NCI-H2029 (cell line): ENCODE data around the gene NSUN7.

ENCODE experiments used
- DNase-seq: peaks from one replicate; lab custom pipeline; 2025; lab: John Stamatoyannopoulos, UW

NSUN7 gene

DNA sequence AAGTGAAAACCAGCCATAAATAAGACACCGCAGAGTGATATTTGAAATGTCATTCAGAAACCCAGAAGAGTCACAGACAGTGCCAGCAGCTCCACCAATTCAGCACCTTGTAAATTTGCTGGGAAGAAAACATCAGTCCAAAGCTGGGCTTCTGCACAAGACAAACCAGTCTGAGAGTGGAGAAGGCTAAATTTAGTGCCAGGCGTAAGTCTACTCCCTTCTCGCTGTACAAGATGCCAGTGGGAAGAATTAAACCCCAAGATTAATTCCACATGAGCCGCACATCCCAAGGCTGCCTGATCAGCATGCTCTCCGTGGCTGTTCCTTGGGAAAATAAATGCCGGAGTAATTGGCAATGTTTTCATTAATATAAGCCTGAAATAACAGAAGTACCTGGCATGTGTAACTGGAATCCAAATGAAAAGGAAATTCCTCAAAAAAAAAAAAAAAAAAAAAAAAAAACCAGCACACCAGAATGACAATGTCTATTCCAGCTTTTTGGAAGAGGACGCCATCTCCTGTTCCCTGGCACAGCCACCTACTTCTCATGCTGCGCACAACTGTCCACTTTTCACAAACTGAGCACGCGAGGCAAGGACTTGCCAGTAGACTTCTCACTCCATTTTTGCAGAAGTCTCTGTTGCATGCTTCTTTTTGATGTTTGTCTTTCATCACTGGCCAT lies 95.5 kb downstream of the NSUN7 start:
- no peak for DNase-seq

- no peak for DNase-seq
Observed at GRCh38 chr4:40846532-40846931, 96.8 kb downstream of the NSUN7 start.

DNA sequence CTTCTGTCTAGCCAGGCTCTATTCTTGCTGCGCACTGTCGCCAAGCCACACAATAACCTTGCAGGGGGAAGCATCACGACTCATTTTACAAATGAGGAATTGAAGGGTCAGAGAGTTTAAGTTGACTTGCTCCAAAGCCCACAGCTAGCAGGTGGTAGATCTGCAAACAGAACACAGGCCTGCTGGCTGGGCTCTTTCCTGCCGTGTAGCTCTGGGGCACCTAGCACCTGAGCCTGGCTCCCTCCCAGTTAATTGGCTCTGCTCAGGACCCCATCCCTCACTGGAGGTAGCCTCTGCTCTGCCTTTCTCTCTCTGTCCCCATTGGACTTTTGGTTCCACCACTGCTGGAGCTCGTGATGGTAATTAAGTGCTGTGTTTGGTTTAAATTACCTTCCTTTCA lies 98.5 kb downstream of the NSUN7 start:
- peak; percentile 59 for DNase-seq

- DNase-seq = no peak
Observed at GRCh38 chr4:40848940-40849339, 99.2 kb downstream of the NSUN7 start.

- no peak for DNase-seq
Observed at GRCh38 chr4:40850496-40850895, 100.7 kb downstream of the NSUN7 start.

GRCh38 chr4:40856277-40856839 lies 106.6 kb downstream of the NSUN7 start:
- no peak for DNase-seq

GRCh38 chr4:40856840-40857362 lies 107.1 kb downstream of the NSUN7 start:
- DNase-seq = peak; percentile 81

DNA sequence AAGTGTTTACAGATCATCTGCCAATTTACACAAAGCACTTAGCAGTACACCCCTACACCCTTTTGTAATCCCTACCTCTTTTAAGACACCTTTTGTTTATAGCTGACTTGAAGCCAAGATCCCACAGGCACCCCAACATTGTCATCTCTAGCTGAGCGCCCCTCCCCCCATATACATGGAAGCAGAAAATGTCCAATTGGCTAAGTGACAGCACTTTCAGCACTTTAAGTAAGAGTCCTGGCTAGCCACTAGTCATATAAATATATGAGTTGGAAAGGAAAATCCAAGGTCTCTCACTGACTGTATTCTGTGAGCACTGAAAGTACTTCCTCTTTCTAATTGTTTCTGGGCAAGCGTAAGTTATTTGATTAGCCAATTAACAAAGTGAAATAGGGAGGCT lies 108.2 kb downstream of the NSUN7 start:
- DNase-seq = peak; percentile 13

GRCh38 chr4:40858962-40859361 lies 109.2 kb downstream of the NSUN7 start:
- DNase-seq = no peak
